ENCODE measurements around the gene MYL3. TPM values are rescaled to one million over a fixed set of nuclear protein-coding genes. Genes with fewer than 3 reads are reported as not detected.
"Not testable (repeated sequence)": the region's sequence is repeated elsewhere in the genome, so short reads cannot be mapped to it uniquely, and the experiment has no call there.

MYL3 gene
- total RNA-seq, 1 donor from 2014 or later = 7,440 TPM

DNA sequence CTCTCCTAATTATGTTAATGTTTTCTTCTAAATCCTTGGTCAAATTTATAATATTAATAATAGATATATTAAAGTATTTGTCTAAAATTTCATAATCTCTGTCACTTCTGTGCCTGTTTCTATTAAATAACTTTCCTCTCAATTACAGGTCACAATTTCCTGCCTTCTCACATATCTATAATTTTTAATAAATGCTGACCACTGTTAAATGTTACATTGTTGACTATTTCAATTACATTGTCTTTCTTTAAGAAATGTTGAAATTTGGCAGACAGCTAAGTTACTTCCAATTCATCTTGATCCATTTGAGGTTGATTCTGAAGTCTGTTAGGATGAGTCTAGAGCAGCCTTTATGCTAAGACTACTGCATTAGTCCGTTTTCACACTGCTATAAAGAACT lies 41.7 kb downstream of the MYL3 start:
- H3K36me3 ChIP-seq = peaks cover 37% of the 10 kb centered on the region

DNA sequence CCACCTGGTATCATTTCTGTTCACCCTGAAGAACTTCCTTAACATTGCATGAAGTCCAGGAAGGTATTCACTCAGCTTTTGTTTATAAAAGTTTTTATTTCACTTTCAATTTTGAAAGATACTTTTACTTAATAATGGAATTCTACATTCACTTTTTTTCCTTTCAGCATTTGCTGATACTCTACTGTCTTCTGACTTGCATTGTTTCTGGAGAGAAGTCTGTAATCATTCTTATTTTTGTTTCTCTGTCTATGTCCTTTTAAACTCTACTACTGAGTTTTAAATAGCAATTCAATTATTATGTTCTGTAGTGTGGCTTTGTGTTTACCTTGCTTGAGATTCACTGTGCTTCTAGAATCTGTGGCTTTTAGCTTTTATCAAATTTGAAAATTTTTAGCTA lies 42.4 kb downstream of the MYL3 start:
- TF ChIP-seq, protein P1, sequence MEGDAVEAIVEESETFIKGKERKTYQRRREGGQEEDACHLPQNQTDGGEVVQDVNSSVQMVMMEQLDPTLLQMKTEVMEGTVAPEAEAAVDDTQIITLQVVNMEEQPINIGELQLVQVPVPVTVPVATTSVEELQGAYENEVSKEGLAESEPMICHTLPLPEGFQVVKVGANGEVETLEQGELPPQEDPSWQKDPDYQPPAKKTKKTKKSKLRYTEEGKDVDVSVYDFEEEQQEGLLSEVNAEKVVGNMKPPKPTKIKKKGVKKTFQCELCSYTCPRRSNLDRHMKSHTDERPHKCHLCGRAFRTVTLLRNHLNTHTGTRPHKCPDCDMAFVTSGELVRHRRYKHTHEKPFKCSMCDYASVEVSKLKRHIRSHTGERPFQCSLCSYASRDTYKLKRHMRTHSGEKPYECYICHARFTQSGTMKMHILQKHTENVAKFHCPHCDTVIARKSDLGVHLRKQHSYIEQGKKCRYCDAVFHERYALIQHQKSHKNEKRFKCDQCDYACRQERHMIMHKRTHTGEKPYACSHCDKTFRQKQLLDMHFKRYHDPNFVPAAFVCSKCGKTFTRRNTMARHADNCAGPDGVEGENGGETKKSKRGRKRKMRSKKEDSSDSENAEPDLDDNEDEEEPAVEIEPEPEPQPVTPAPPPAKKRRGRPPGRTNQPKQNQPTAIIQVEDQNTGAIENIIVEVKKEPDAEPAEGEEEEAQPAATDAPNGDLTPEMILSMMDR (IDR thresholded peaks at IDR 0.05; ENCODE audit: borderline replicate concordance) = no peak
- intact Hi-C loops (cut with micrococcal nuclease) = no loop called here
- H3K36me3 ChIP-seq = peaks cover 37% of the 10 kb centered on the region
- no peak overlapping the region for H3K4me3 ChIP-seq
- no peaks in the 10 kb centered on the region for H3K4me1 ChIP-seq
- no peaks in the 10 kb centered on the region for H3K27me3 ChIP-seq (ENCODE audit: low read depth)
- H3K27ac ChIP-seq (replicated peaks) = no peak overlapping the region
- no peaks in the 10 kb centered on the region for H3K9me3 ChIP-seq (replicated peaks)
- no peak for DNase-seq

More for the DNA sequence above, 41.7 kb downstream of the MYL3 start:
- H3K9me3 ChIP-seq (replicated peaks) = no peaks in the 10 kb centered on the region
- no peak overlapping the region for H3K27ac ChIP-seq (replicated peaks)
- TF ChIP-seq, protein P1 (IDR thresholded peaks at IDR 0.05; ENCODE audit: borderline replicate concordance) = no peak
- no peaks in the 10 kb centered on the region for H3K4me1 ChIP-seq
- DNase-seq = no peak
- intact Hi-C loops (cut with micrococcal nuclease) = no loop called here
- no peaks in the 10 kb centered on the region for H3K27me3 ChIP-seq (ENCODE audit: low read depth)
- no peak overlapping the region for H3K4me3 ChIP-seq

DNA sequence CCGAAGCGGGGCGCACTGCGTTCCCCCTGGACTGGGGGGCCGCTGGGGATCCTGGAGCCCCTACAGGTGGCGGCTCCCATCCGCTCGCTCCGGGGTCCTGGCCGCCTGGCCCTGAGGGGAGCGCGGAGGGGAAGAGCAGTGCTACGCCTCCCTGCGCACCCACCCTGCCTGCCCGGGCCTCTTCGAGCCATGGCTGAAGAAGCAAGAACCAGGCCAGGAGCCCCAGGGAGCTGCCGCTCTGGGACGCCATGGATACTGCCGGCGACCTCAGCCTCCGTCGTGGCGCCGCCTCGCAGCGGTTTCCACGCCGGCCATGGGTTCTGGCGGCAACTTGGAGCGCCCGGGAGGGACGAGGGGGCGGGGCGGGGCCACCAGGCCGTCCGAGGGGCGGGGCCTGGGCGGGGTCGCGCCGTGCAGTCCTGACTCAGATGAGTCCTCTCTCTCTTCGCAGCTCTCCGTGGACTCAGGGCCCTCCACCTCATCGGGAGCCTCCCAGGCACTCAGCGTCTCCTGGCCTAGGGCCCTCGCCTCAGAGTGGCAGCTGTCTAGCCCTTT lies 50.9 kb downstream of the MYL3 start:
- Histone ChIP-seq H3K4me1 (peaks cover 33% of the 10 kb centered on the region), H3K4me3 (peak overlapping the region; percentile 54), H3K27ac (replicated peaks) (no peak overlapping the region), H3K27me3 (ENCODE audit: low read depth) (peaks cover 13% of the 10 kb centered on the region), H3K36me3 (no peaks in the 10 kb centered on the region), H3K9me3 (replicated peaks) (no peaks in the 10 kb centered on the region)
- DNase-seq = peak; percentile 75
- intact Hi-C loops (cut with micrococcal nuclease) = no loop called here
- TF ChIP-seq, protein P1 (IDR thresholded peaks at IDR 0.05; ENCODE audit: borderline replicate concordance) = no peak

DNA sequence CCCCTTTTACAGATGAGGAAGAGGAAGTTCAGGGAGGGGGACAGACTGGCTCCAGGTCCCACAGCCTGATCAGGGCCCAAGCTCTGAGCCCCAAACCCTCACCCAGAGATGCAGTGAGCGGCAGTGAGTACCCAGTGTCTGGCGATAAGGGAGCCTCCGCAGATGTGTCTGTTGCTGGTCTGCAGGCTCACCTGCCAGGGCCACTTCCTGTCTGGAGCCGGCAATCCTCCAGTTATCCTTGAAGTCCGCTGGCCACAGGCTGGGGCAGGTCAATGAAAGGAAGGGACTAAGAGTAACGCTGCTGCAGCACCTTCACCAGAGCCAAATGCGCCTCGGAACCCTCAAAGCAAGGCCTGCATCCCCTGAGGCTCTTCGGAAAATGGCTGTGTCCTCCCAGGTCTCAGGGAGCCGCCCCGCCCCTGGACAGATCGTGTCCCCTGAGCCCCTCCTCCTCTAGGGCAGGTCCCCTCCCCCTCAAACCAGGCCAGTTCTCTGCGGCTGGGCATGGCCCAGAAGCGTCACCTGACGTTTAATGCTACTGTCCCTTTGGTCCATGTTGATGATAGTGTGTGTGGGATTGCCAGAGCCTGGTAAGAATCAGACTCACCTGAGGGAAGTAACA lies 51.5 kb downstream of the MYL3 start:
- TF ChIP-seq, protein P1 (IDR thresholded peaks at IDR 0.05; ENCODE audit: borderline replicate concordance) = no peak
- intact Hi-C loops (cut with micrococcal nuclease) = no loop called here
- no peak for DNase-seq
- Histone ChIP-seq H3K27ac (replicated peaks) (no peak overlapping the region), H3K9me3 (replicated peaks) (no peaks in the 10 kb centered on the region), H3K4me1 (peaks cover 33% of the 10 kb centered on the region), H3K36me3 (no peaks in the 10 kb centered on the region), H3K27me3 (ENCODE audit: low read depth) (peaks cover 13% of the 10 kb centered on the region), H3K4me3 (peak overlapping the region; percentile 54)

DNA sequence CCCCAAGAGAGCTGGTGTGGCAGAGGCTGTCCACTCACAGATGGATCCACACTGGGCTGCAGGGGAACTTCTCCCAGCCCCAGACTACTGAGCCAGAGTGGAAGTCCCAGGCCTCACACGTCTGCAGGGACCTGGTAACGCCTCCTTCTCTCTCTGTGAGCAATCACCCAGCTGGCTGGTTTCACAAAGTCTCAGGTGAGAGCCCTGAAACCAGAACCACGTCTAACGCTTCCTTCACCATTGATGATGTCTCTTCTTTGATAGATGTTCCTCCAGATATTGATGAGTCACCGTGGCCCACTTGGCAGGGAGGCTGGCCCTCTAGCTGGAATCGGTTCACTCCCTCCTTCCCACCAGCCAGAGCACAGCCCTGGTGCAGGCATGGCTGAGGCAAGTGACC lies 54.5 kb downstream of the MYL3 start:
- intact Hi-C loops (cut with micrococcal nuclease) = loop anchor here (5.0 kb wide), 1 partner anchor 296 kb away; no protein-coding TSS in a partner anchor
- Histone ChIP-seq H3K27me3 (ENCODE audit: low read depth) (peaks cover 13% of the 10 kb centered on the region), H3K4me1 (peaks cover 20% of the 10 kb centered on the region)
- not testable (repeated sequence) for H3K9me3 ChIP-seq (replicated peaks); DNase-seq; H3K4me3 ChIP-seq; H3K36me3 ChIP-seq; H3K27ac ChIP-seq (replicated peaks)

Other genes with a start within 250 kb of the MYL3 start
- gene ALS2CL, start 169.8 kb downstream of the MYL3 start, total RNA-seq = 33.7 TPM
- 1.5 TPM for gene TMIE, start 162.1 kb downstream of the MYL3 start, total RNA-seq
- 0.22 TPM for gene PRSS50, start 145.6 kb downstream of the MYL3 start, total RNA-seq
- gene PTH1R, start 14.3 kb upstream of the MYL3 start, total RNA-seq = 6.4 TPM
- gene CCDC12, start 113.3 kb upstream of the MYL3 start, total RNA-seq = 31.0 TPM
- 12.6 TPM for gene NBEAL2, start 116.2 kb upstream of the MYL3 start, total RNA-seq

Data from left ventricle myocardium inferior (tissue), 1 donor.